Measurements from ENCODE around the gene PRR13.

GRCh38 chr12:53492830-53493609, 51.5 kb downstream of the PRR13 start:
- TF ChIP-seq CTCF (IDR thresholded peaks at IDR 0.05) (no peak), EZH2 (IDR thresholded peaks at IDR 0.05) (no peak), EZH2phosphoT487 (IDR thresholded peaks at IDR 0.05) (no peak)

Measured in neural progenitor cell (in vitro differentiated cells).